IMR-90 (cell line): ENCODE measurements around the gene GGTA1. TPM values are rescaled to one million over a fixed set of nuclear protein-coding genes. Genes with fewer than 3 reads are reported as not detected.

Source experiments
- ATAC-seq: fragments of 200-7000 bp; cut with Tn5 transposase; 2 replicates; pipeline ENCODE4 v1.9.1; 2020; ENCODE audit warnings: low read depth, mild to moderate bottlenecking, moderate library complexity
- BruUV-seq: library from RNA; stranded (reverse); fragments of 400-500 nt; replicated peaks from 2 replicates; lab custom pipeline; 2021; lab: Mats Ljungman, UMichigan
- CTCF ChIA-PET: fragments of 300-600 bp; formaldehyde crosslinking; extraction: SDS; loops from one replicate; lab custom pipeline; 2021; ENCODE audit warnings: antibody characterized with exemption; lab: Yijun Ruan, JAX
- POLR2A ChIA-PET: fragments of 300-600 bp; sonication (Branson Sonifier 250); formaldehyde crosslinking; loops from one replicate; lab custom pipeline; 2022; ENCODE audit warnings: antibody characterized with exemption; ENCODE audit not compliant: unreplicated experiment; lab: Charles Lee
- DNase-seq: peaks from one replicate; pipeline ENCODE4 v3.0.0; 2013
- H2AFZ ChIP-seq: replicated peaks from 2 replicates; pipeline ENCODE3; 2013; ENCODE audit warnings: low read length, mild to moderate bottlenecking; ENCODE audit not compliant: poor library complexity
- H2AK5ac ChIP-seq: 2 replicates; pipeline ENCODE4 v1.6.1; 2013; ENCODE audit warnings: low read depth, low read length, inconsistent platforms
- H2AK9ac ChIP-seq: replicated peaks from 2 replicates; pipeline ENCODE3; 2013; ENCODE audit warnings: mild to moderate bottlenecking, low read depth, low read length, moderate library complexity; ENCODE audit not compliant: poor library complexity
- H2BK120ac ChIP-seq: 2 replicates; pipeline ENCODE4 v1.6.1; 2013; ENCODE audit warnings: low read depth, low read length, inconsistent platforms
- H2BK15ac ChIP-seq: 3 replicates; pipeline ENCODE4 v1.6.1; 2013; ENCODE audit warnings: low read depth, low read length, inconsistent platforms
- H2BK20ac ChIP-seq: 2 replicates; pipeline ENCODE4 v1.6.1; 2013; ENCODE audit warnings: low read depth, mild to moderate bottlenecking, inconsistent platforms, low read length, moderate library complexity
- H2BK5ac ChIP-seq: 2 replicates; pipeline ENCODE4 v1.6.1; 2013; ENCODE audit warnings: mild to moderate bottlenecking, low read depth, low read length, inconsistent platforms; ENCODE audit not compliant: poor library complexity, severe bottlenecking
- H3K14ac ChIP-seq: replicated peaks from 2 replicates; pipeline ENCODE4 v1.6.1; 2013; ENCODE audit warnings: low read depth, low read length, inconsistent platforms
- H3K18ac ChIP-seq: 2 replicates; pipeline ENCODE4 v1.6.1; 2013; ENCODE audit warnings: low read depth, low read length, control low read depth
- H3K23ac ChIP-seq: 2 replicates; pipeline ENCODE4 v1.6.1; 2013; ENCODE audit warnings: low read depth, low read length, inconsistent platforms
- H3K27ac ChIP-seq: 2 replicates; pipeline ENCODE4 v1.5.1; 2013; ENCODE audit warnings: mild to moderate bottlenecking, control low read depth, low read length; ENCODE audit not compliant: insufficient read depth
- H3K27me3 ChIP-seq: 2 replicates; pipeline ENCODE4 v1.6.1; 2013; ENCODE audit warnings: low read length; ENCODE audit not compliant: control insufficient read depth, insufficient read depth
- H3K36me3 ChIP-seq: 2 replicates; pipeline ENCODE4 v1.6.1; 2013; ENCODE audit warnings: low read length, mixed read lengths; ENCODE audit not compliant: control insufficient read depth, insufficient read depth
- H3K4ac ChIP-seq: 2 replicates; pipeline ENCODE4 v1.6.1; 2013; ENCODE audit warnings: low read depth, low read length, inconsistent platforms
- H3K4me1 ChIP-seq: 2 replicates; pipeline ENCODE4 v1.6.1; 2013; ENCODE audit warnings: low read length, mixed read lengths; ENCODE audit not compliant: control insufficient read depth, insufficient read depth
- H3K4me2 ChIP-seq: 2 replicates; pipeline ENCODE4 v1.6.1; 2013; ENCODE audit warnings: low read depth, mild to moderate bottlenecking, control low read depth, low read length, moderate library complexity
- H3K4me3 ChIP-seq: 2 replicates; pipeline ENCODE4 v1.5.1; 2013; ENCODE audit warnings: low read depth, mild to moderate bottlenecking, control low read depth, low read length, moderate library complexity; ENCODE audit not compliant: insufficient read depth
- H3K56ac ChIP-seq: 2 replicates; pipeline ENCODE4 v1.6.1; 2013; ENCODE audit warnings: low read length, inconsistent platforms; ENCODE audit not compliant: insufficient read depth; ENCODE audit errors: extremely low read depth
- H3K79me1 ChIP-seq, 2 experiments: 2 replicates each; pipeline ENCODE4 v1.6.1; 2013; ENCODE audit warnings: low read length in 2 of 2, inconsistent platforms in 1 of 2, low read depth in 1 of 2
- H3K9ac ChIP-seq: 2 replicates; pipeline ENCODE4 v1.6.1; 2013; ENCODE audit warnings: low read depth, low read length, control low read depth
- H3K9me1 ChIP-seq: 2 replicates; pipeline ENCODE4 v1.6.1; 2013; ENCODE audit warnings: low read length, inconsistent platforms; ENCODE audit not compliant: insufficient read depth
- H3K9me3 ChIP-seq: 2 replicates; pipeline ENCODE4 v1.6.1; 2013; ENCODE audit warnings: low read length; ENCODE audit not compliant: control insufficient read depth, insufficient read depth
- H4K20me1 ChIP-seq: 2 replicates; pipeline ENCODE4 v1.6.1; 2013; ENCODE audit warnings: low read length, inconsistent platforms; ENCODE audit not compliant: insufficient read depth
- H4K5ac ChIP-seq: 2 replicates; pipeline ENCODE4 v1.6.1; 2013; ENCODE audit warnings: mild to moderate bottlenecking, low read depth, low read length, control low read depth
- H4K8ac ChIP-seq, 2 experiments: 2 replicates each; pipeline ENCODE4 v1.6.1; 2013; ENCODE audit warnings: low read depth in 2 of 2, low read length in 2 of 2, control low read depth in 1 of 2, inconsistent platforms in 1 of 2
- H4K91ac ChIP-seq: 2 replicates; pipeline ENCODE4 v1.6.1; 2013; ENCODE audit warnings: low read depth, low read length, inconsistent platforms; ENCODE audit not compliant: insufficient read depth
- BHLHE40 ChIP-seq: fragments of 150-350 bp; IDR thresholded peaks from 2 replicates; pipeline ENCODE4 v1.6.1; 2016; ENCODE audit warnings: mild to moderate bottlenecking, low read depth, low read length
- FOS ChIP-seq: fragments of 150-350 bp; IDR thresholded peaks from 2 replicates; pipeline ENCODE4 v1.6.1; 2016; ENCODE audit warnings: low read depth, low read length
- RCOR1 ChIP-seq: IDR thresholded peaks from 2 replicates; pipeline ENCODE4 v1.6.1; 2012; ENCODE audit warnings: mild to moderate bottlenecking, low read length, improper control_type of control experiment; ENCODE audit not compliant: insufficient replicate concordance
- dilution Hi-C: fragments of 300-500 bp; cut with HindIII; formaldehyde crosslinking; loops from one replicate; pipeline ENCODE4 v1.14.3; 2018; ENCODE audit warnings: low sequenced_read_pairs; ENCODE audit not compliant: unreplicated experiment
- in situ Hi-C: fragments of 300-500 bp; cut with MboI; formaldehyde crosslinking; loops from 3 replicates; pipeline ENCODE4 v1.14.3; 2019; ENCODE audit warnings: low sequenced_read_pairs, inconsistent platforms, mixed read lengths
- intact Hi-C: fragments of 100-400 bp; cut with micrococcal nuclease; formaldehyde crosslinking; loops from 2 replicates; pipeline ENCODE4 v1.10.0; 2022
- polyA plus RNA-seq, 3 experiments: library from polyadenylated mRNA; depleted of rRNA; stranded (reverse); fragments of >200 nt; gene quantifications; 2 replicates each; pipeline ENCODE4 v1.2.3, GENCODE V29; 2012; ENCODE audit warnings: low replicate concordance in 1 of 3
- total RNA-seq: library from RNA; depleted of rRNA; stranded (reverse); fragments of >200 nt; gene quantifications from 2 replicates; pipeline ENCODE4 v1.2.3, GENCODE V29; 2012
- TF ChIP-seq, protein P1 (sequence below): fragments of 150-350 bp; IDR thresholded peaks from 2 replicates; pipeline ENCODE4 v1.6.1; 2017; ENCODE audit warnings: mild to moderate bottlenecking, antibody characterized with exemption, low read length, low read depth

The GGTA1 gene
- total and polyA plus RNA-seq, 2 of the 4 experiments (the other 2 are of a cell fraction), result not detected

- peaks cover 45% of the 10 kb centered on the region for H3K27me3 ChIP-seq
- no peak for DNase-seq
- ChIA-PET POLR2A (no interaction called here), CTCF (no interaction called here)
- H4K91ac ChIP-seq, result no peak overlapping the region
- H3K9ac ChIP-seq, result no peak overlapping the region
- H2AK9ac ChIP-seq, result no peak overlapping the region
- H3K23ac ChIP-seq, result no peak overlapping the region
- peaks cover 2% of the 10 kb centered on the region; the same call in 1 of the 2 replicates for H3K9me3 ChIP-seq
- H4K5ac ChIP-seq, result no peak overlapping the region
- H2BK15ac ChIP-seq, result no peak overlapping the region
- no peak overlapping the region for H3K4me2 ChIP-seq
- H3K56ac ChIP-seq, result no peak overlapping the region
- H3K79me1 ChIP-seq, result no peaks in the 10 kb centered on the region
- BruUV-seq, result no TSS peak
- no peak overlapping the region for H3K18ac ChIP-seq
- H2AFZ ChIP-seq, result no peak overlapping the region
- H3K14ac ChIP-seq, result no peak overlapping the region
- no peaks in the 10 kb centered on the region for H3K9me1 ChIP-seq
- H3K4ac ChIP-seq, result no peak overlapping the region
- H3K36me3 ChIP-seq, result no peaks in the 10 kb centered on the region
- no peak overlapping the region for H2BK5ac ChIP-seq
- H3K4me3 ChIP-seq, result no peak overlapping the region
- H2BK20ac ChIP-seq, result no peak overlapping the region
- in situ Hi-C loops (no loop called here), intact Hi-C loops (no loop called here), dilution Hi-C loops (no loop called here)
- no peak overlapping the region for H2BK120ac ChIP-seq
- H3K27ac ChIP-seq, result no peak overlapping the region
- ATAC-seq, result no peak
- peaks cover 5% of the 10 kb centered on the region; the same call in 1 of the 2 replicates for H3K4me1 ChIP-seq
- TF ChIP-seq RCOR1, result no peak
- TF ChIP-seq, protein P1, sequence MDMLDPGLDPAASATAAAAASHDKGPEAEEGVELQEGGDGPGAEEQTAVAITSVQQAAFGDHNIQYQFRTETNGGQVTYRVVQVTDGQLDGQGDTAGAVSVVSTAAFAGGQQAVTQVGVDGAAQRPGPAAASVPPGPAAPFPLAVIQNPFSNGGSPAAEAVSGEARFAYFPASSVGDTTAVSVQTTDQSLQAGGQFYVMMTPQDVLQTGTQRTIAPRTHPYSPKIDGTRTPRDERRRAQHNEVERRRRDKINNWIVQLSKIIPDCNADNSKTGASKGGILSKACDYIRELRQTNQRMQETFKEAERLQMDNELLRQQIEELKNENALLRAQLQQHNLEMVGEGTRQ, result no peak
- TF ChIP-seq BHLHE40, result no peak
- no peak for TF ChIP-seq FOS
- 0 out of 2 replicates have a peak, but pooled peaks cover 4% of the 10 kb centered on the region for H4K20me1 ChIP-seq
- no peak overlapping the region for H4K8ac ChIP-seq
- H2AK5ac ChIP-seq, result no peak overlapping the region
These were observed 3.7 kb downstream of the GGTA1 start for GRCh38 chr9:121495976-121496375.
